Mammary epithelial cell (primary cell): Measurements from ENCODE around the gene NSL1.

Source experiments
- CTCF ChIP-seq, 2 donors: IDR thresholded peaks in 1 of 2; conservative IDR thresholded peaks in 1 of 2; 2 replicates each; pipeline ENCODE4 v1.5.1; 2011 to 2012; ENCODE audit warnings: inconsistent platforms in 2 of 2, low read length in 2 of 2, mild to moderate bottlenecking in 2 of 2, control low read depth in 1 of 2, low read depth in 1 of 2; ENCODE audit not compliant: insufficient read depth in 1 of 2; ENCODE audit errors: extremely low read depth in 1 of 2
- EZH2 ChIP-seq: IDR thresholded peaks from 2 replicates; pipeline ENCODE4 v1.6.1; 2012; ENCODE audit warnings: low read length, inconsistent platforms, borderline replicate concordance

- no peak for TF ChIP-seq CTCF (conservative IDR thresholded peaks at IDR 0.05 in 1 of 2, IDR thresholded peaks at IDR 0.05 in 1 of 2; ENCODE audit: extremely low read depth in 1 of 2, insufficient read depth in 1 of 2, low read depth in 1 of 2, low read length in 2 of 2)
- no peak for TF ChIP-seq EZH2
Measured at GRCh38 chr1:212719633-212720032, 71.9 kb downstream of the NSL1 start.
